B cell (primary cell): Measurements from ENCODE around the gene RHBDL1. TPM values are rescaled to one million over a fixed set of nuclear protein-coding genes. Genes with fewer than 3 reads are reported as not detected.

ENCODE experiments used
- ATAC-seq: fragments of 200-7000 bp; cut with Tn5 transposase; one replicate; pipeline ENCODE4 v1.10.0; 2021; ENCODE audit warnings: low read depth, mild to moderate bottlenecking, moderate number of reproducible peaks, moderate library complexity
- CTCF ChIA-PET: fragments of 350-600 bp; sonication (Branson Sonifier 250); formaldehyde crosslinking; loops from one replicate; lab custom pipeline; 2021; ENCODE audit warnings: antibody characterized with exemption, inconsistent platforms; lab: Charles Lee
- POLR2A ChIA-PET: fragments of 350-600 bp; sonication (Branson Sonifier 250); formaldehyde crosslinking; loops from one replicate; lab custom pipeline; 2021; ENCODE audit warnings: antibody characterized with exemption; lab: Charles Lee
- DNase-seq: peaks from one replicate; pipeline ENCODE4 v3.0.0; 2013
- H2AFZ ChIP-seq: 2 replicates; pipeline ENCODE4 v1.6.1; 2012; ENCODE audit warnings: mild to moderate bottlenecking, low read depth, low read length; ENCODE audit not compliant: insufficient read depth, poor library complexity, severe bottlenecking
- H3K27ac ChIP-seq, 2 donors: 1 replicate in 1 of 2; 2 replicates in 1 of 2; pipeline ENCODE4 v1.5.1; 2012 to 2013; ENCODE audit warnings: low read length in 2 of 2, mild to moderate bottlenecking in 2 of 2, moderate library complexity in 1 of 2
- H3K27me3 ChIP-seq, 4 experiments: fragments of 200-600 bp in 1 of 4; sonication (generic) in 1 of 4; replicated peaks in 1 of 4; 1 replicate in 2 of 4; 2 replicates in 2 of 4; pipeline versions ENCODE4 v1.6.1 to v1.7.0; 2013 to 2016; ENCODE audit warnings: low read length in 3 of 4, mild to moderate bottlenecking in 2 of 4, mixed read lengths in 1 of 4, moderate library complexity in 1 of 4; ENCODE audit not compliant: insufficient read depth in 4 of 4, control insufficient read depth in 3 of 4; ENCODE audit errors: control extremely low read depth in 1 of 4
- H3K36me3 ChIP-seq, 2 experiments: replicated peaks in 1 of 2; 1 replicate in 1 of 2; 2 replicates in 1 of 2; pipeline versions ENCODE4 v1.6.1 to v1.7.1; 2013; ENCODE audit warnings: low read length in 1 of 2; ENCODE audit not compliant: insufficient read depth in 2 of 2, control insufficient read depth in 1 of 2; ENCODE audit errors: control extremely low read depth in 1 of 2, extremely low read depth in 1 of 2
- H3K4me1 ChIP-seq, 2 donors: fragments of 200-600 bp in 1 of 2; sonication (generic) in 1 of 2; 1 replicate in 1 of 2; 2 replicates in 1 of 2; pipeline versions ENCODE4 v1.5.1 to v1.6.1; 2013 to 2017; ENCODE audit warnings: low read length in 2 of 2; ENCODE audit not compliant: control insufficient read depth in 2 of 2, insufficient read depth in 2 of 2
- H3K4me2 ChIP-seq: replicated peaks from 2 replicates; pipeline ENCODE3; 2012; ENCODE audit warnings: mild to moderate bottlenecking, low read depth, low read length; ENCODE audit not compliant: poor library complexity, severe bottlenecking
- H3K4me3 ChIP-seq, 5 experiments: fragments of 200-600 bp in 1 of 5; sonication (generic) in 1 of 5; 1 replicate in 3 of 5; 2 replicates in 2 of 5; pipeline versions ENCODE4 v1.5.1 to v1.7.0; 2011 to 2016; ENCODE audit warnings: low read length in 4 of 5, mild to moderate bottlenecking in 4 of 5, low read depth in 2 of 5, control low read depth in 1 of 5, moderate library complexity in 1 of 5; ENCODE audit not compliant: insufficient read depth in 1 of 5; ENCODE audit errors: control extremely low read depth in 1 of 5, extremely low read depth in 1 of 5
- H3K79me2 ChIP-seq: fragments of 200-600 bp; sonication (generic); one replicate; pipeline ENCODE4 v1.6.0; 2016; ENCODE audit warnings: low read length; ENCODE audit not compliant: control insufficient read depth, insufficient read depth
- H3K9ac ChIP-seq: fragments of 200-600 bp; sonication (generic); 2 replicates; pipeline ENCODE4 v1.6.1; 2017; ENCODE audit warnings: mild to moderate bottlenecking, low read length, moderate library complexity
- H3K9me3 ChIP-seq, 3 donors: one replicate each; pipeline versions ENCODE4 v1.6.1 to v1.7.1; 2013; ENCODE audit warnings: low read length in 2 of 3; ENCODE audit not compliant: control insufficient read depth in 2 of 3, insufficient read depth in 1 of 3; ENCODE audit errors: control extremely low read depth in 1 of 3
- H4K20me1 ChIP-seq: 2 replicates; pipeline ENCODE4 v1.6.0; 2012; ENCODE audit warnings: mild to moderate bottlenecking, low read length; ENCODE audit not compliant: insufficient read depth, control insufficient read depth, poor library complexity, severe bottlenecking
- H3K27ac Mint-ChIP-seq: one replicate; pipeline ENCODE4 v1.8.0; 2021; ENCODE audit warnings: mixed read lengths
- H3K27me3 Mint-ChIP-seq: one replicate; pipeline ENCODE4 v1.8.0; 2021; ENCODE audit warnings: mixed read lengths
- H3K4me1 Mint-ChIP-seq: one replicate; pipeline ENCODE4 v1.8.0; 2021; ENCODE audit warnings: mixed read lengths
- H3K4me3 Mint-ChIP-seq: one replicate; pipeline ENCODE4 v1.8.0; 2021; ENCODE audit warnings: mixed read lengths
- H3K9me3 Mint-ChIP-seq: one replicate; pipeline ENCODE4 v1.8.0; 2022; ENCODE audit warnings: mixed read lengths; ENCODE audit not compliant: insufficient read depth
- CTCF ChIP-seq: fragments of 200-600 bp; IDR thresholded peaks from one replicate; pipeline ENCODE4 v1.8.0; 2022; ENCODE audit warnings: antibody characterized with exemption, mild to moderate bottlenecking
- EZH2 ChIP-seq: IDR thresholded peaks from 2 replicates; pipeline ENCODE4 v1.6.1; 2012; ENCODE audit warnings: borderline replicate concordance, low read depth, mild to moderate bottlenecking, moderate library complexity, low read length; ENCODE audit not compliant: insufficient read depth, poor library complexity, severe bottlenecking
- WGBS: methylation state at CpG from one replicate; pipeline ENCODE4 v1.1.5; 2013; ENCODE audit warnings: missing lambda C conversion rate; ENCODE audit not compliant: insufficient coverage; 5-methylcytosine and 5-hydroxymethylcytosine counted together
- intact Hi-C: fragments of 100-400 bp; cut with micrococcal nuclease; formaldehyde crosslinking; loops from one replicate; pipeline ENCODE4 v1.10.0; 2022
- polyA plus RNA-seq: library from polyadenylated mRNA; depleted of rRNA; stranded (reverse); fragments of >200 nt; gene quantifications from 2 replicates; pipeline ENCODE4 v1.2.3, GENCODE V29; 2012
- total RNA-seq, 2 donors: library from RNA; stranded (reverse); fragments of 120-200 nt in 1 of 2; gene quantifications; 1 replicate in 1 of 2; 2 replicates in 1 of 2; pipeline versions ENCODE4 v1.2.3 to v1.2.4, GENCODE V29; 2013 to 2022

The RHBDL1 gene
- total and polyA plus RNA-seq, 2 donors (not counting 1 experiment from before 2014, with no cell fraction given), result 0.76 to 1.6 TPM

GRCh38 chr16:667113-667779 lies 8.2 kb upstream of the RHBDL1 start:
- CTCF ChIA-PET, result interaction anchor here (0.6 to 2.4 kb wide), 2 partner anchors 14 to 484 kb away, joined by 3 to 7 read pairs; no protein-coding TSS in a partner anchor
- 93% methylated on average over 21 of the region's 22 CpGs for WGBS
- Mint-ChIP-seq H3K4me1 (peaks cover 12% of the 10 kb centered on the region), H3K4me3 (peak overlapping the region; percentile 86), H3K27ac (peak overlapping the region; percentile 92), H3K27me3 (no peaks in the 10 kb centered on the region), H3K9me3 (no peaks in the 10 kb centered on the region)
- no peaks in the 10 kb centered on the region for H3K27me3 ChIP-seq
- peak overlapping the region; percentile 41 to 79 for H3K27ac ChIP-seq
- POLR2A ChIA-PET, result interaction anchor here (0.7 to 1.6 kb wide), 2 partner anchors 17 to 30 kb away, joined by 3 to 4 read pairs; partner anchors contain the start of gene JMJD8
- ATAC-seq (no peak), DNase-seq (no peak)
- peaks cover 5% of the 10 kb centered on the region for H3K79me2 ChIP-seq
- peaks cover 15 to 25% of the 10 kb centered on the region in 2 donors for H3K4me1 ChIP-seq
- H3K4me2 ChIP-seq, result peak overlapping the region; percentile 99
- peak overlapping the region in 4 of 5 experiments; percentile 10 to 84 (median 76) for H3K4me3 ChIP-seq
- peak overlapping the region; percentile 94 for H2AFZ ChIP-seq
- TF ChIP-seq EZH2 (no peak), CTCF (no peak)
- peaks cover 0 to 21% of the 10 kb centered on the region in 2 experiments for H3K36me3 ChIP-seq
- no peaks in the 10 kb centered on the region for H3K9me3 ChIP-seq
- intact Hi-C loops, result loop anchor here (1.0 to 5.0 kb wide), 3 partner anchors 18 to 275 kb away; partner anchors contain the start of gene WDR90
- peaks cover 31% of the 10 kb centered on the region for H4K20me1 ChIP-seq
- peak overlapping the region; percentile 91 for H3K9ac ChIP-seq
